GM18909 (cell line): Measurements from ENCODE around the gene ABLIM1.

Source experiments
- ATAC-seq: cut with Tn5 transposase; IDR thresholded peaks from one replicate; pipeline ENCODE4 v1.9.1; 2021; ENCODE audit warnings: mild to moderate bottlenecking; ENCODE audit not compliant: unreplicated experiment, poor library complexity

Gene ABLIM1

GRCh38 chr10:114526504-114527238, 131.4 kb downstream of the ABLIM1 start:
- peak; percentile 99 for ATAC-seq

GRCh38 chr10:114526126-114526503, 132.0 kb downstream of the ABLIM1 start:
- ATAC-seq: peak; percentile 42

DNA sequence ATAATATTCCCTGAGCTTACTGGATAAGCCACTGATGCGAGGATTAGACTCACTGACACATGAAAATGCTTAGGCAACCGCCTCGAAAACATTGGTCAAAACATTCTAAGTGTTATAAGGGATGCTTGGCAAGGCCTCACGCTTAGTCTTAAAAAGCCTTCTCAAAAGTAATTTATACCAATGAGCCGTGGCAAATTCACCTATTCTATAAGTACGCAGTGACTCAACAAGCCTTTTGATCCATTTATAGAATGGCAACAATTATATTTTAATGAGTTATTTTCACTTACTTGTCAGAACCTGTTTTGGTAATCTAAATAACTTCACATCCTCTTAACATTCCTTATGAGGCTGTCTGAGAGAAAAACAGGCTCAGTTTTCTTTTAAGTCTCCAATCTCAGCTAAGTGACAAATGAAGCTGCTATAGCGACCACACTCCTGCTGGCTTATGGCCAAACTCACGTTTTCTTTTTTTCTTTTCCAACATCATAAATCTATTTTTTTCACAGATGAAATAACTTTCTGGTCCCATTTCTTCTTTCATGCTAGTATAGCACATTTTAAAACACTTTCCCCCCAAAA, 132.6 kb downstream of the ABLIM1 start:
- no peak for ATAC-seq

DNA sequence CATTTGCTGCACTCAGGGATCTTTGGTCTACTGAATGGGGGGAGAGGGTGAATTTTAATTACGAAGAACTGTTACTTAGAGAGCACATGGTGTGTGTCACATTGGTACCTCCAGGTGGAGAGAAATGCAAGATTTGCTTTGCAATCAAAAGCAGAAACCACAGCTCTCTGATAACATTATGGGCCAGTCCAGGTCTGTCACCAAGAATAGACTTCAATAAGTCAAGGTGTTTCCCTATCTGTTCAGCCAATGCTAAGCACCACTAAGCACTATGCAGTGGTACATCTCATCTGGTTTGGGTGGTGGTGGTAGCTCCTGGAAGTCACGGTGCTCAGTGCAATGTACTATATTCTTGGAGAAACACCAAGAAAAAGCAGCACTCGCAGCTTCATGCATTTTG, 134.2 kb downstream of the ABLIM1 start:
- ATAC-seq: no peak

DNA sequence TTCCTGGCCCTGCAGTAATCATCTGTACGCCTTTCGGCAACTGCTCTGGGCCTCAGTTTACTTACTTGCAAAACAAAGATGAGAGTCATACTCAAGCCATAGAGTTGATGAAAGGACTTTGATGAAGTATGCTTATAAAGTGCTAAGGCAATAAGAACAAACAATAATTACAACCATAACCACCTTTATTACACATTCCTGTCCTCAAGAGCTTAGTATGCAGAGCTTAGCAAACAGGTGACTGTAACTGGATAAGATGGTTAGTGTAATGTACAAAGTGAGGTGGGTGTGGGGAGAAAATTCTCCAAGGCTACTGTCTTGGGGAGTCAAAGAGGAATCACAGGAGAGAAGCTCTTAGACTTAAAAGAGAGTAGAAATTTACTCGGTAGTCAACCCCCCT, 136.8 kb downstream of the ABLIM1 start:
- no peak for ATAC-seq

DNA sequence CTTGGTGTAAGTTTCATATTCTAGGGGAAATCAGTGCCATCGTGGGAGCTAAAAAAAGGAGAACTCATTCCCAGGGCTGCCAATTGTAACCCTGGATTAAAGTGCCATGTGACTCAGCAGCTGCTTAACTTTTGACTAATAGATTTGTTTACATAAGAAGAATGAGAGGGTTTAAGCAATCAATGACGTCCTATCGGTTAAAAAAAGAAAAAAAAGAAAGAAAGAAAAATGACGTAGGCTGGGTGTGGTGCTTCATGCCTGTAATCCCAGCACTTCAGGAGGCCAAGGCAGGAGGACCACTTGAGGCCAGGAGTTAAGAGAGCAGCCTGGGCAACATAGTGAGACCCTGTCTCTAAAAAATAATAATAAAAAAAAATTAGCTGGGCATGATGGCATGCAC, 137.6 kb downstream of the ABLIM1 start:
- ATAC-seq: no peak

DNA sequence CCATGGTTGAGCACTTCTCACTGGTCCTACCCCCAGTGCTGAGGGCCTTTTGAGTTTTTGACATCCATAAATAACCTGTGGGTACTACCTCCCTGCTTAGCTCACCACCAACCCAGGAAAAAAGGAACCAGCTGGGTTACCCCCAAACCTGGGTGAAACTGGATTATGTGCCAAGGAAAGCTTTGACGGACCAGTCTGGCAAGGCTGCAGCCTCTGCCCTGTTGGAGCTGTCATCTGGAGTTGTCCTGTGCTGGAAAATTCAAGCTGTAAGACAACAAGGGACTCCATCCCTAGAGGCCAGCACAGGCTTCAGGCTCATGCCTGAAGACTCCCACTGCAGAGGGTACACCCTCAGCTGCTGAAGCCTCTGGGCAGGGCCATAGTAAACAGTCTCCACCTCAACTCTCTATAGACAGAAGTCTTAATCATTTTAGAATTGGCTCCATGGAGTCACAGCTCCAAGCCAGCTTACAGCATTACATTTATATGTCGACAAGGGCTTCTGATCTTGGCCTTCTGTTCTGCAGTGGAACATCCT, 138.2 kb downstream of the ABLIM1 start:
- ATAC-seq: no peak

DNA sequence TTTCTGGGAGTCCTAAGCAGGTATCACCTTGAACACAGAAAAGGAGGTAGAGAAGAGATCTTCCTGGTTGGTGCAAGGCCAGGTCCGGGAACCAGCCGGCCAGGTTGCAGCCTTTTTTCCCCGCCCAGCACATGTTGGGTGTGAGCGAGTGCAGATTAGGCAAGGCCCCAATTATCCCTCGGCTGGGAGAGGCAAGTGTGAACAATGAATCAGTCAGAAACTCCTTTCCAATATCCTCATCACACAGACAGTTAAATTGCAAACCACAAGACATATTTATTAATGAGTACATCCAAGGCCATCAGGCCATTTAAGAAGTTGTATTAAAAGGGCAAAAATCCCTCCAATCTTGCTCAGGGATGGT, 138.8 kb downstream of the ABLIM1 start:
- no peak for ATAC-seq

- ATAC-seq: no peak
These were observed 139.4 kb downstream of the ABLIM1 start for GRCh38 chr10:114518401-114519305.

DNA sequence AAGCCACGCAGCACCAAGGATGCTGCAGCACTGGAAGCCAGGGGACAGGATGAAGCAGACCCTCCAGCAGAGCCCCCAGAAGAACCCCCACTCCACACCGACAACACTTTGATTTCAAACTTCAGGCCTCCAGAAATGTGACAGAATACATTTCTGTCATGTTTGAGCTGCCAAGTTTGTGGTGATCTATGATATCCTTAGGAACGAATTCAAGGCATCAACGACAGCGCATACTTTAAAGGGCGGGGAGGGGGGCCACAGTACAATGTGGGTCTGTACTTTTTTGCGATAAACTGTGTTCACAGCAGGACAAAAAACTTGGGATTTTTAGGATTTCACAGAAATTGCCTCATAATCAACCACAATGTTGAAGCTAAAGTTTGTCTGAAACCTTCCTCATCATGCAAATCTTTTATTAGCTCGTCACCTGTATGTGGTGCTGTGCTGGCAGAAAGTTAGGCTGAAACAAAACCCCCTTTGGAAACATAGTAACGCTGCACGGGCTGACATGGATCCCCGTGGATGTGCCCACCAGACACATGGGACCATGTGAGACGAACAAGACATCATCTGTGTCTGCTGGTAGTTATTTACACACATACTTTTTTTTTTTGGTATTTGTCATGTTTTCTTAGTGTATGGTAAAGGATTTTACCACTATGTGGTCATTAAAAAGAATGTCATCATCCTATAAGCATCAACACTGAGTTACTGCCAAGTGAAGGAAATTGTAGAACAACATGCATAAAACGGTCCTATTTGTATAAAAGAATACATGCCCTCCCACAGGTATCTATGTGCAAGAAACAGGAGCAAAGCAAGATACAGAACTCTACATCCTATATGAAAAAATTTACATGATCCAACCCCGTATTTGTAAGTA, 140.5 kb downstream of the ABLIM1 start:
- ATAC-seq: no peak

- no peak for ATAC-seq
These were observed 141.7 kb downstream of the ABLIM1 start for GRCh38 chr10:114516356-114516755.

GRCh38 chr10:114515298-114515914, 142.7 kb downstream of the ABLIM1 start:
- no peak for ATAC-seq

- no peak for ATAC-seq
These were observed 144.7 kb downstream of the ABLIM1 start for GRCh38 chr10:114513381-114513792.

DNA sequence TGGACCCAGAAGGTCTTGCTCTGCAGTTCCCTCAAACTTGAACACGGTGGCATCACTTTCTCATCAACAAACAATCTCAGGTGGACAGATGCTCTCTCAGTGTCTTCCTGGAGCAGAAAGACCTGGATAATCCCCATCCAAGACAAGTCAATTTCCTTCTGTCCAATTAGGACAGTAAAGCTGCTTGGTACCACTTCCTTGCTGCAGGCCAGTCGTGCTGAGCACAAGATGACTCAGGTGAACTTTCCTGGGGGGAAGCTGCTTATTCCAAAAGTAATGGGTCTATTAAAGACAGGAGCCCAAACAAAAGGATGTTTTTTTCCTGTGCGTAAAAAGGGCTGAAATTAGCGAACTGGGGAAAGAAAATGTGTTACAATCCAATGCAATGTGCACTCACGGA, 146.2 kb downstream of the ABLIM1 start:
- ATAC-seq: no peak

GRCh38 chr10:114508376-114508775, 149.7 kb downstream of the ABLIM1 start:
- ATAC-seq: no peak

DNA sequence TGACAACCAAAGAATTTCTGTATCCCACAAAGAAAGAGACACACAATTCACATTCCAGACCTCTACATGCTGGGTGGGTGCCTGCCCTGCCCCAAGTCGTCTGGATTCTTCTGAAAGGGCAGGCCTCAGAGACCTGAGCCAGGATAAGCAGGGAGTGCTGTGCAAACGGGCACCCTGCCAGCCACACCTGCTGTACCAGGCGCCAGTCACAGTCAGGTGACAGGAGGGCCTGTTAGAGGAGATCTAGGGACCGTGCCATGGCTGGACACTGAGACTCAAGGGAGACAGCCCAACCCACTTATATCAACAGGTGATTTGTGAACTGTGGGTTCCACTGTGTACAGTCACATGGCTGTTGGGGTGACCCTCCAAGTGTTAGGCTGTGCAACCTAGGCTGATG, 150.6 kb downstream of the ABLIM1 start:
- no peak for ATAC-seq

DNA sequence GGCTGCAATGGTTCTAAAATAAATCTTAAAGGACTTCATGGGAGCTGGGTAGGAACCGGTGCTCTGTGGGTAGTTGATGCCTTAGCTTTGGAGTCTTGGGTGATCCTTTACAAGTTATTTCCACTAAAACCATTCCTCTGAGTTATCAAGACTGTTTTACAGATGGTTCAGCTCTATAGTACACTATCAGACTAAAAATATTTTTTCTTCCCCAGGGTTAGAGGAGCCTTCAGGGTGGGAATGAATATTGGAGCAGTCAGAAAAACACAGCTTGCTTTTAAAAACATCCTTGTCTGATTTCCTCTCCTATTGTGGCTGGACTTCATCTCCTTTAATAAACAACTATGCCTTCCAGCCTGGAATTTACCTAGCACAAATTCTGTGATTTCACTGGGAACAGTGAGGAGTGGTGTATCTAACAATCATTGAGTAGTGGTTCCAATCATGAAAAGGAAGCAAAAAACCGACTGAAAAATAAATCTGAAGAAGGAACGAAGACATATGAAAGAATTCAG, 151.1 kb downstream of the ABLIM1 start:
- ATAC-seq: no peak

GRCh38 chr10:114504769-114505579, 153.1 kb downstream of the ABLIM1 start:
- no peak for ATAC-seq

DNA sequence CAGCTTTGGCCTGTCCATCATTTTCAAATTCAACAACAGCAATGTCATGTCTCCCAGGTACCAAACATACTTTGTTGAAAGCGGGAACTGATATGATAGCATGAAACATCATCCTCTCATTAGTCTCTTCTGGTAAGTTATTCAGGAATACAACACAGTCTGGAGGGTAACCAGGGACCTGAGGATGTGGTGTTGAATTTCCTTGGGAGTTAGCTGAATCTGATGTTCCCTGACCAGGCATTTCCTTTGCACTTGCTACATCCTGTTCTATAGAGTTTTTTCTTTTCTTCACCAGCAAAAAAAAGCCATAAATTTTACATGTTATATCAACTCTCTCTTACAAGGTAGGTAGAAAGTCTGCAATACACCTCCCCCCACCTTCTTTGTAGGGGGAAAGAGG, 156.0 kb downstream of the ABLIM1 start:
- no peak for ATAC-seq
